DMS79 (cell line): Measurements from ENCODE around the gene TBCEL.

Experiments used
- DNase-seq: peaks from one replicate; lab custom pipeline; 2025; lab: John Stamatoyannopoulos, UW

Gene TBCEL

GRCh38 chr11:121063728-121064127 is 39.8 kb downstream of the TBCEL start:
- DNase-seq = no peak

- DNase-seq = no peak
Measured at GRCh38 chr11:121066623-121067022, 42.7 kb downstream of the TBCEL start.

- DNase-seq = no peak
Measured at GRCh38 chr11:121067026-121067425, 43.1 kb downstream of the TBCEL start.

- peak; percentile 68 for DNase-seq
Measured at GRCh38 chr11:121067453-121067852, 43.6 kb downstream of the TBCEL start.

- no peak for DNase-seq
Measured at GRCh38 chr11:121067962-121068647, 44.2 kb downstream of the TBCEL start.

- no peak for DNase-seq
Measured at GRCh38 chr11:121068787-121069186, 44.9 kb downstream of the TBCEL start.

GRCh38 chr11:121070951-121071845 is 47.3 kb downstream of the TBCEL start:
- no peak for DNase-seq

- no peak for DNase-seq
Measured at GRCh38 chr11:121071846-121072450, 48.0 kb downstream of the TBCEL start.

- no peak for DNase-seq
Measured at GRCh38 chr11:121081321-121081720, 57.4 kb downstream of the TBCEL start.

- no peak for DNase-seq
Measured at GRCh38 chr11:121082219-121082618, 58.3 kb downstream of the TBCEL start.

GRCh38 chr11:121082670-121083069 is 58.8 kb downstream of the TBCEL start:
- DNase-seq = no peak

- DNase-seq = no peak
Measured at GRCh38 chr11:121086866-121087265, 63.0 kb downstream of the TBCEL start.

- no peak for DNase-seq
Measured at GRCh38 chr11:121089566-121089965, 65.7 kb downstream of the TBCEL start.

GRCh38 chr11:121090145-121090721 is 66.3 kb downstream of the TBCEL start:
- DNase-seq = no peak

- no peak for DNase-seq
Measured at GRCh38 chr11:121091492-121092152, 67.7 kb downstream of the TBCEL start.

- DNase-seq = no peak
Measured at GRCh38 chr11:121095561-121095960, 71.7 kb downstream of the TBCEL start.

GRCh38 chr11:121099364-121099763 is 75.5 kb downstream of the TBCEL start:
- DNase-seq = no peak

GRCh38 chr11:121099885-121100284 is 76.0 kb downstream of the TBCEL start:
- no peak for DNase-seq

- no peak for DNase-seq
Measured at GRCh38 chr11:121100943-121101342, 77.0 kb downstream of the TBCEL start, which contains the start of gene TECTA. TSS of gene TECTA (plus strand) at chr11:121101243. CDS start at chr11:121102666, 1,423 bp downstream.

GRCh38 chr11:121104312-121104762 is 80.4 kb downstream of the TBCEL start:
- no peak for DNase-seq

- no peak for DNase-seq
Measured at GRCh38 chr11:121105063-121105480, 81.2 kb downstream of the TBCEL start.
